ENCODE results near the gene KRT84.

DNA sequence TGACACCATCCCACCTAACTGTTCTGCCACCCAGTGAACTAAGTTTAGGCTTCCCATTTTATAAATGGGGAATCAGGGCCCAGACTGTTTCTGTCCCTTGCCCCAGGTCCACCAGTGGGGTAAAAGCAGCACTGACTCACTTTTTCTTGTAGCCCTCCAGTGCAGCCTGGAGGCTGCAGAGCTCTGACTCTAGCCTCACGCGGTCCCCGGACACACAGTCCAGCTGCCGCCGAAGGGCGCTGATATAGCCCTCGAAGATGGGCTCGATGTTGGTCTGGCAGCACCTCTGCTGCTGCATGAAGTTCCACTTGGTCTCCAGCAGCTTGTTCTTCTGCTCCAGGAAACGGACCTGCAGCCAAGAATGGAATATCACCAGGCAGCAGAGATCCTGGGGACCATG, 18.1 kb upstream of the KRT84 start:
- TF ChIP-seq, protein P1, sequence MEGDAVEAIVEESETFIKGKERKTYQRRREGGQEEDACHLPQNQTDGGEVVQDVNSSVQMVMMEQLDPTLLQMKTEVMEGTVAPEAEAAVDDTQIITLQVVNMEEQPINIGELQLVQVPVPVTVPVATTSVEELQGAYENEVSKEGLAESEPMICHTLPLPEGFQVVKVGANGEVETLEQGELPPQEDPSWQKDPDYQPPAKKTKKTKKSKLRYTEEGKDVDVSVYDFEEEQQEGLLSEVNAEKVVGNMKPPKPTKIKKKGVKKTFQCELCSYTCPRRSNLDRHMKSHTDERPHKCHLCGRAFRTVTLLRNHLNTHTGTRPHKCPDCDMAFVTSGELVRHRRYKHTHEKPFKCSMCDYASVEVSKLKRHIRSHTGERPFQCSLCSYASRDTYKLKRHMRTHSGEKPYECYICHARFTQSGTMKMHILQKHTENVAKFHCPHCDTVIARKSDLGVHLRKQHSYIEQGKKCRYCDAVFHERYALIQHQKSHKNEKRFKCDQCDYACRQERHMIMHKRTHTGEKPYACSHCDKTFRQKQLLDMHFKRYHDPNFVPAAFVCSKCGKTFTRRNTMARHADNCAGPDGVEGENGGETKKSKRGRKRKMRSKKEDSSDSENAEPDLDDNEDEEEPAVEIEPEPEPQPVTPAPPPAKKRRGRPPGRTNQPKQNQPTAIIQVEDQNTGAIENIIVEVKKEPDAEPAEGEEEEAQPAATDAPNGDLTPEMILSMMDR (IDR thresholded peaks at IDR 0.05) = no peak
- no peak for TF ChIP-seq POLR2A (IDR thresholded peaks at IDR 0.05)
